ENCODE data around the gene IMMP2L.
A peak's percentile ranks its signal among the peaks of the same experiment; 100 is the strongest.
"Not testable (repeated sequence)": the region's sequence is repeated elsewhere in the genome, so short reads cannot be mapped to it uniquely, and the experiment has no call there.

Gene IMMP2L

GRCh38 chr7:110962374-110962773, 599.9 kb downstream of the IMMP2L start:
- DNase-seq: no peak

GRCh38 chr7:110960811-110961210, 601.5 kb downstream of the IMMP2L start:
- DNase-seq: no peak

- DNase-seq: no peak
Measured at GRCh38 chr7:110948280-110948679, 614.0 kb downstream of the IMMP2L start.

GRCh38 chr7:110947408-110947807, 614.9 kb downstream of the IMMP2L start:
- DNase-seq: no peak

- DNase-seq: no peak
Measured at GRCh38 chr7:110944966-110945644, 617.2 kb downstream of the IMMP2L start.

- DNase-seq: no peak
Measured at GRCh38 chr7:110944448-110944847, 617.8 kb downstream of the IMMP2L start.

GRCh38 chr7:110943701-110944345, 618.5 kb downstream of the IMMP2L start:
- no peak for DNase-seq

- no peak for DNase-seq
Measured at GRCh38 chr7:110941385-110941784, 620.9 kb downstream of the IMMP2L start.

- DNase-seq: no peak
Measured at GRCh38 chr7:110940756-110941155, 621.5 kb downstream of the IMMP2L start.

- no peak for DNase-seq
Measured at GRCh38 chr7:110938165-110938564, 624.1 kb downstream of the IMMP2L start.

GRCh38 chr7:110936665-110937064, 625.6 kb downstream of the IMMP2L start:
- not testable (repeated sequence) for DNase-seq

GRCh38 chr7:110929480-110930249, 632.6 kb downstream of the IMMP2L start:
- DNase-seq: no peak

- peak; percentile 11 for DNase-seq
Measured at GRCh38 chr7:110922906-110923305, 639.4 kb downstream of the IMMP2L start.

GRCh38 chr7:110921595-110922151, 640.6 kb downstream of the IMMP2L start:
- DNase-seq: no peak

GRCh38 chr7:110918949-110919548, 643.2 kb downstream of the IMMP2L start:
- no peak for DNase-seq

- DNase-seq: no peak
Measured at GRCh38 chr7:110914263-110914662, 648.0 kb downstream of the IMMP2L start.

GRCh38 chr7:110911632-110912031, 650.7 kb downstream of the IMMP2L start:
- no peak for DNase-seq

- no peak for DNase-seq
Measured at GRCh38 chr7:110909117-110909516, 653.2 kb downstream of the IMMP2L start.

- no peak for DNase-seq
Measured at GRCh38 chr7:110905773-110906566, 656.3 kb downstream of the IMMP2L start.

- no peak for DNase-seq
Measured at GRCh38 chr7:110898516-110898915, 663.8 kb downstream of the IMMP2L start.

- no peak for DNase-seq
Measured at GRCh38 chr7:110897538-110897937, 664.8 kb downstream of the IMMP2L start.

GRCh38 chr7:110894111-110894510, 668.2 kb downstream of the IMMP2L start:
- DNase-seq: no peak
